Keratinocyte (primary cell): Measurements from ENCODE around the gene RMDN3. TPM values are rescaled to one million over a fixed set of nuclear protein-coding genes. Genes with fewer than 3 reads are reported as not detected.

Experiments
- DNase-seq: peaks from one replicate; pipeline ENCODE4 v3.0.0-alpha.2; 2011; ENCODE audit warnings: low read depth, missing footprints, low spot score
- FAIRE-seq: peaks from 2 replicates; lab custom pipeline; 2011; peaks lifted over from hg19 to GRCh38; lab: Jason Lieb, UNC
- H2AFZ ChIP-seq: 2 replicates; pipeline ENCODE4 v1.6.0; 2012; ENCODE audit warnings: low read length, control low read depth, inconsistent platforms; ENCODE audit not compliant: control insufficient read depth
- H3K27ac ChIP-seq: 2 replicates; pipeline ENCODE4 v1.5.1; 2011; ENCODE audit warnings: low read length; ENCODE audit not compliant: control insufficient read depth, insufficient read depth
- H3K27me3 ChIP-seq: 3 replicates; pipeline ENCODE4 v1.6.0; 2011; ENCODE audit warnings: low read length; ENCODE audit not compliant: control insufficient read depth, insufficient read depth; ENCODE audit errors: extremely low read depth
- H3K36me3 ChIP-seq, 2 experiments: 2 replicates in 1 of 2; 3 replicates in 1 of 2; pipeline ENCODE4 v1.5.1; 2011; ENCODE audit warnings: low read length in 2 of 2, mild to moderate bottlenecking in 1 of 2; ENCODE audit not compliant: control insufficient read depth in 2 of 2, insufficient read depth in 2 of 2; ENCODE audit errors: extremely low read depth in 1 of 2
- H3K4me1 ChIP-seq: 3 replicates; pipeline ENCODE4 v1.5.1; 2011; ENCODE audit warnings: low read length; ENCODE audit not compliant: control insufficient read depth, insufficient read depth; ENCODE audit errors: extremely low read depth
- H3K4me2 ChIP-seq: 3 replicates; pipeline ENCODE4 v1.6.0; 2011; ENCODE audit warnings: low read depth, low read length; ENCODE audit not compliant: control insufficient read depth, insufficient read depth; ENCODE audit errors: extremely low read depth
- H3K4me3 ChIP-seq, 3 experiments: fragments of 200-600 bp in 1 of 3; sonication (generic) in 1 of 3; 2 replicates in 2 of 3; 3 replicates in 1 of 3; pipeline ENCODE4 v1.5.1; 2011 to 2016; ENCODE audit warnings: low read length in 3 of 3, mild to moderate bottlenecking in 3 of 3, control low read depth in 2 of 3, inconsistent platforms in 1 of 3, low read depth in 1 of 3, mixed read lengths in 1 of 3, mixed run types in 1 of 3, moderate library complexity in 1 of 3; ENCODE audit not compliant: control insufficient read depth in 2 of 3, insufficient read depth in 2 of 3; ENCODE audit errors: extremely low read depth in 1 of 3
- H3K79me2 ChIP-seq: 2 replicates; pipeline ENCODE4 v1.6.0; 2012; ENCODE audit warnings: low read length; ENCODE audit not compliant: control insufficient read depth, insufficient read depth
- H3K9ac ChIP-seq: 3 replicates; pipeline ENCODE4 v1.6.0; 2011; ENCODE audit warnings: low read length; ENCODE audit not compliant: control insufficient read depth, insufficient read depth; ENCODE audit errors: extremely low read depth
- H3K9me1 ChIP-seq: 3 replicates; pipeline ENCODE4 v1.6.0; 2011; ENCODE audit warnings: low read length; ENCODE audit not compliant: control insufficient read depth, insufficient read depth; ENCODE audit errors: extremely low read depth
- H3K9me3 ChIP-seq: 2 replicates; pipeline ENCODE4 v1.5.1; 2012; ENCODE audit warnings: low read depth, low read length; ENCODE audit not compliant: control insufficient read depth
- H4K20me1 ChIP-seq: 3 replicates; pipeline ENCODE4 v1.6.0; 2011; ENCODE audit warnings: low read length; ENCODE audit not compliant: control insufficient read depth, insufficient read depth; ENCODE audit errors: extremely low read depth
- CTCF ChIP-seq, 3 experiments: IDR thresholded peaks in 1 of 3; conservative IDR thresholded peaks in 1 of 3; optimal IDR thresholded peaks in 1 of 3; 2 replicates in 2 of 3; 3 replicates in 1 of 3; pipeline versions ENCODE3 to v1.5.1; 2011; ENCODE audit warnings: low read length in 3 of 3, mild to moderate bottlenecking in 3 of 3, moderate library complexity in 2 of 3, control low read depth in 1 of 3, inconsistent platforms in 1 of 3; ENCODE audit not compliant: insufficient read depth in 2 of 3; ENCODE audit errors: extremely low read depth in 1 of 3
- EZH2 ChIP-seq: IDR thresholded peaks from one replicate; pipeline ENCODE4 v1.6.1; 2012; ENCODE audit warnings: inconsistent platforms, mild to moderate bottlenecking, low read length, moderate library complexity
- dilution Hi-C: fragments of 300-500 bp; cut with MboI; formaldehyde crosslinking; loops from one replicate; pipeline ENCODE4 v1.7.0; 2020; ENCODE audit warnings: low sequenced_read_pairs; ENCODE audit not compliant: extremely low pct_ligation_motif_present
- polyA plus RNA-seq, 5 experiments: library from polyadenylated mRNA; depleted of rRNA in 3 of 5; stranded (reverse) in 3 of 5; stranded (forward) in 1 of 5; unstranded in 1 of 5; fragments of >200 nt; gene quantifications; 1 replicate in 1 of 5; 2 replicates in 3 of 5; 3 replicates in 1 of 5; pipeline versions ENCODE4 v1.2.1 to v1.2.3, GENCODE V29; 2011 to 2012; ENCODE audit warnings: missing spikeins in 2 of 5, low read depth in 1 of 5, low replicate concordance in 1 of 5

The RMDN3 gene
- polyA plus RNA-seq, 1 donor (not counting 4 experiments of a cell fraction or from before 2014, with no cell fraction given): 23.0 TPM

- Histone ChIP-seq H3K27me3 (no peaks in the 10 kb centered on the region), H2AFZ (no peak overlapping the region), H3K4me3 (no peak overlapping the region), H3K4me2 (no peak overlapping the region), H3K9ac (no peak overlapping the region), H3K4me1 (no peaks in the 10 kb centered on the region), H3K79me2 (no peaks in the 10 kb centered on the region), H3K36me3 (peaks cover 0 to 4% of the 10 kb centered on the region in 2 experiments), H4K20me1 (no peaks in the 10 kb centered on the region), H3K27ac (no peak overlapping the region), H3K9me3 (no peaks in the 10 kb centered on the region), H3K9me1 (no peaks in the 10 kb centered on the region)
- DNase-seq: no peak
- dilution Hi-C loops: no loop called here
- no peak for TF ChIP-seq EZH2
- no peak for TF ChIP-seq CTCF (optimal IDR thresholded peaks at IDR 0.05 in 1 of 3, IDR thresholded peaks at IDR 0.05 in 1 of 3, conservative IDR thresholded peaks at IDR 0.05 in 1 of 3; ENCODE audit: extremely low read depth in 1 of 3, insufficient read depth in 2 of 3, low read length in 3 of 3)
- no peak for FAIRE-seq
Observed at GRCh38 chr15:40721701-40722100, 33.4 kb downstream of the RMDN3 start.

- Histone ChIP-seq H3K4me3 (no peak overlapping the region), H3K27me3 (no peaks in the 10 kb centered on the region), H3K9me3 (no peaks in the 10 kb centered on the region), H3K9me1 (no peaks in the 10 kb centered on the region), H3K4me1 (no peaks in the 10 kb centered on the region), H3K4me2 (no peak overlapping the region), H3K36me3 (peaks cover 2 to 7% of the 10 kb centered on the region in 2 experiments), H3K27ac (no peak overlapping the region), H2AFZ (no peak overlapping the region), H3K9ac (no peak overlapping the region), H3K79me2 (no peaks in the 10 kb centered on the region), H4K20me1 (no peaks in the 10 kb centered on the region)
- FAIRE-seq: no peak
- dilution Hi-C loops: no loop called here
- no peak for DNase-seq
- TF ChIP-seq CTCF (optimal IDR thresholded peaks at IDR 0.05 in 1 of 3, IDR thresholded peaks at IDR 0.05 in 1 of 3, conservative IDR thresholded peaks at IDR 0.05 in 1 of 3; ENCODE audit: extremely low read depth in 1 of 3, insufficient read depth in 2 of 3, low read length in 3 of 3) (no peak), EZH2 (no peak)
Observed at GRCh38 chr15:40716165-40716564, 38.9 kb downstream of the RMDN3 start.
